HFF-Myc (cell line): ENCODE data around the gene WBP2NL.

ENCODE experiments used
- DNase-seq: peaks from one replicate; pipeline ENCODE4 v3.0.0-alpha.2; 2011; ENCODE audit warnings: low read depth; ENCODE audit errors: extremely low read depth
- H3K4me3 ChIP-seq: replicated peaks from 2 replicates; pipeline ENCODE4 v1.5.1; 2011; ENCODE audit warnings: low read depth, mild to moderate bottlenecking, control low read depth, low read length
- TF ChIP-seq, protein P1 (sequence below): IDR thresholded peaks from 2 replicates; pipeline ENCODE4 v1.5.1; 2012; ENCODE audit warnings: mild to moderate bottlenecking, low read depth, low read length, control low read depth; ENCODE audit errors: missing control alignments

The WBP2NL gene

DNA sequence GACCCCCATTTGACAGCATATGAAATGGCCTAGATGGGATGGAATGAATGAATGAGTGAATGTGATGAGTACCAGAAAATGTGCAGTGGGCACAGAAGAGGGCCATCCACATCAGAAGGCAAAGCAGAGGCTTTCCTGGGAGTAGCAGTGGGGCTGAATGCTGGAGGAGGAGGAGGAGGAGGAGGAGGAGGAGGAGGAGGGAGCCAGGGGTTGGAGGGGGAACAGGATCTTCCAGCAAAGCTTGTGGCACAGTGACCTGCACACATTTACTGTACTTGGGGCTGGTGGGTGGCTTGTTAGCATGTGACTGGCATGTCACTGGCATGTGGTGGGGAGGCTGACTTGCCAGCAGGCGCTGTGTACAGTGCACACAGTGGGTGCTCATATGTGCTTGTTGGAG, 19.9 kb upstream of the WBP2NL start:
- DNase-seq = no peak
- TF ChIP-seq, protein P1, sequence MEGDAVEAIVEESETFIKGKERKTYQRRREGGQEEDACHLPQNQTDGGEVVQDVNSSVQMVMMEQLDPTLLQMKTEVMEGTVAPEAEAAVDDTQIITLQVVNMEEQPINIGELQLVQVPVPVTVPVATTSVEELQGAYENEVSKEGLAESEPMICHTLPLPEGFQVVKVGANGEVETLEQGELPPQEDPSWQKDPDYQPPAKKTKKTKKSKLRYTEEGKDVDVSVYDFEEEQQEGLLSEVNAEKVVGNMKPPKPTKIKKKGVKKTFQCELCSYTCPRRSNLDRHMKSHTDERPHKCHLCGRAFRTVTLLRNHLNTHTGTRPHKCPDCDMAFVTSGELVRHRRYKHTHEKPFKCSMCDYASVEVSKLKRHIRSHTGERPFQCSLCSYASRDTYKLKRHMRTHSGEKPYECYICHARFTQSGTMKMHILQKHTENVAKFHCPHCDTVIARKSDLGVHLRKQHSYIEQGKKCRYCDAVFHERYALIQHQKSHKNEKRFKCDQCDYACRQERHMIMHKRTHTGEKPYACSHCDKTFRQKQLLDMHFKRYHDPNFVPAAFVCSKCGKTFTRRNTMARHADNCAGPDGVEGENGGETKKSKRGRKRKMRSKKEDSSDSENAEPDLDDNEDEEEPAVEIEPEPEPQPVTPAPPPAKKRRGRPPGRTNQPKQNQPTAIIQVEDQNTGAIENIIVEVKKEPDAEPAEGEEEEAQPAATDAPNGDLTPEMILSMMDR = no peak
- H3K4me3 ChIP-seq = no peak overlapping the region

DNA sequence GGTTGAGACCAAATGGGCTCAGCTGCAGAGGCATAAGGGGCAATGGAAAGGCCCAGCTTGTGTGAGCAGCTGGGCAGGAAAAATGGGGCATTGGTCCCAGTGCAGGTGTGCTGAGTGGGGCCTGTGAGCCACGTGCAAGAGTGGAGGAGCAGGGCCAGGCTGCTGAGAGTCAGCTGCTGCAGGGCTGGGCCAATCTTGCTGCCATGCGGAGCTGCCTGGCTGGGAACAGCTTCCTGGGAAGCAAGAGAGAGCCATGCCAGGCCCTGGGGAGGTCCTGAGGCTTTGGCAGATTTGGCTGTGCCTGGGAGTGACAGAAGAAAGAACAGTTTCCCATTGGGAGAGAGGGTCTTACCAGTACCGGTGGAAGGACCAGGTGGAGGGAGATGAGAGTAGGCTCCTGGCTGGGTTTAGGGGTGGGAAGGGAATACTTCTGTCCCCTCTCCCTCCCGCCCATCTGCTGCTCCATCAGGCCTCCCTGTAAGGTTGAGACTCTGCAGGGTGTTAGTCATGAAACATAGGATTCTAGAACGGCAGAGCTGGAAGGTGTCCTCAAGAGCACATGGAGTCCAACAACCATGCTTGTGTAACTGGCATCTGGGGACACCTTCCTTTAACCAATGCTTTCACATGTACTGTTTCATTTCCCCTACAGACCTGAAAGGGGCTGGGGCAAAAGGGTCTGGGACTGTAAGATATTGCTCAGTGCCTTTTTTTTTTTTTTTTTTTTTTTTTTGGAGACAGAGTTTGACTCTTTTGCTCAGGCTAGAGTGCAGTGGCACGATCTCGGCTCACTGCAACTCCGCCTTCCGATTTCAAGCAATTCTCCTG, 19.0 kb upstream of the WBP2NL start:
- DNase-seq = no peak
- TF ChIP-seq, protein P1 = no peak
- no peak overlapping the region for H3K4me3 ChIP-seq

DNA sequence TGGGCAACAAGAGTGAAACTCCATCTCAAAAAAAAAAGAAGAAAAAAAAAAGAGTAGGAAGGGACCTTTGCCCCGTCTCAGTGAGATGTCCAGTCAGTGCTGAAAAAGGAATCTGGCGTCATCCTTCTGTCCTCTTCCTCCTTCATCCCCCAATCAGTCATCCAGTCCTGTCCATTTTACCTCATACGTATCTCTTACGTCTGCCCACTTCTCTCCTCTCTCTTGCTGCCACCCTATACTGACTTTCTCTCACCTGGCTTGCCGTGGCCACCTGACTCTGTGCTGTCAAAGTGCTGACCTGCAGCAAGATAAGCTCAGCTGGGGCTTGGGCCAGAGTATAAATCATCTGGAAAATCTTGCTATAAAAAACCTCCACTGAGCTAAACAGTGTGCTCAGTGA, 15.7 kb upstream of the WBP2NL start:
- TF ChIP-seq, protein P1 = no peak
- H3K4me3 ChIP-seq = no peak overlapping the region
- DNase-seq = no peak

DNA sequence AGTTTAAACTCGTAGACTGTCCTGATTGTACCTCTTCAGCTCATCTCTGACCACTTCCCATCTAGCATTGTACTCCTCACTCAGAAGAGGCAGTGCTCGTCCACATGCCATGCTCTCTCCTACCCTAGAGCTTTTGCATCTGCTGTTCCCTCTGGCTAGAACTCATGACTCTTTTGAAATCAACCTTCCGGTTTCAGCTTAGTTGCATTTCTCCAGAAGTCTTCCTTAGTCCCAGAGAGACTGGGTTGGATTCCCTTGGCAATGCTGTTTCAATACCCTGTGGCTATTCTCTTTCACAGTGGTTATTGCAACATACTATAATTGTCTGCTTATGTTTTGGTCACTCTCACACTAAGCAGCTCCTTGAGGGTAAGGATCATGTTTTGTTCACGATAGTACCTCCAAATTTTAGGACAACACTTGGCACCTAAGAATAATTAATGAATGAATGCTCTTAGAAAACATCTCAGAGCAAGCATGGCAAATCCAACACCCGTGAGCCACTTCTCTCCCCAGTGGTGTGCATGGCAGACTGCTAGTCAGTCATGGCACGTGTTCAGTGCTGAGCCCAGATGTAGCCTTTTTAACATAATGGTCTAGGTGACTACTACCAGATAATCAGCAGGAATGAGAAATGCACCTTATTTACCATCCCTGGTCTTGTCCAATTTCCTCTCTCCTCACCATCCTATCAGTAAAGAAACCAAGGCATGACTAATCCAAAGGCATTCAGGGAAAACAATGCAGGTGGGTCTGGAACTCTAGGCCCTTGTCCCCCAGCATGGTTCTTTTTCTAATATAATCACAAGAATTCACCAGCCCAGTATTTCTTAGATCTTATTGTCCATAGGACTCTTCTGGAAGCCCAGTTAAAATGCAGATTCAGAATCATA, 14.8 kb upstream of the WBP2NL start:
- no peak overlapping the region for H3K4me3 ChIP-seq
- DNase-seq = no peak
- TF ChIP-seq, protein P1 = no peak

DNA sequence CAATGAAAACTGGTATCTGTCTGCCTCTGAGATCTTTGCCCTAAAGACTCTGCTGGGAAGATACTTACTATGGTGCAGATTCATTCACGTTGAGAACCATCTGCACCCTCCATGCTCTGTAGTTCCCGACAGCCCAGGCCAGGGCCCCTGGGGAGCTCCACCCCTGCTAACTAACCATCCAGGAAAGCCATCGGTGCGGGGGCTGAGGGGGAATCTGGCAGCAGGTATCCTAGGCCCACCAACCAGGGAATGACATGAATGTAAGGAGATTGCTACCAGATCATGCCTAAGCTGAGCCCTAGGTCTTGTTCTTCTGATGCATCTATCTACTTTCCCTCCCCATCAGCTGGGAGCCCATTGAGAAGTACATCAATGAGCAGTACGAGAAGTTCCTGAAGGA, 11.3 kb upstream of the WBP2NL start:
- no peak overlapping the region for H3K4me3 ChIP-seq
- TF ChIP-seq, protein P1 = no peak
- no peak for DNase-seq

DNA sequence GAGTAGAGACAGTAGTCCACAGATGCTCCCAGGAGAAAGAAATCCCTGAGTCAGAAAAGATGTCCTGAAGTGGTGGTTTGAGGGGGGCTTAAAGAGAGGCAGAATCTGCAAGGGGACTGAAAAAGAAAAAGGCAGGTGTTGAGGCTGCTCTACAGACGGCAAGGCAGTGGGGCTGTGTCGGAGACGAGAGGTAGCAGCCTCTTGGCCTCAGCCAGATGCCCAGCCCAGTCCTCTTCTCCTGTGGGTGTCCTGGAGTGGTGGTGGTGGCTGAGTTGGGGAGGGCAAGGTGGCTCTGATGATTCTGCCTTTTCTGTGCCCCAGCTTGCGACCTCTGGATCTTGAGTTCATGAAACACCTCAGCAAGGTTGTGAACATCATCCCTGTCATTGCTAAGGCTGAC, 9.3 kb upstream of the WBP2NL start:
- TF ChIP-seq, protein P1 = no peak
- H3K4me3 ChIP-seq = no peak overlapping the region
- no peak for DNase-seq
